K562 (cell line): ENCODE data around the gene FARP1. TPM values are rescaled to one million over a fixed set of nuclear protein-coding genes. Genes with fewer than 3 reads are reported as not detected.

Source experiments
- ATAC-seq: fragments of 200-7000 bp; cut with Tn5 transposase; 3 replicates; pipeline ENCODE4 v1.9.1; 2020; ENCODE audit warnings: moderate library complexity
- BruUV-seq: library from RNA; stranded (reverse); fragments of 400-500 nt; replicated peaks from 2 replicates; lab custom pipeline; 2021; lab: Mats Ljungman, UMichigan
- CTCF ChIA-PET: fragments of 300-600 bp; formaldehyde crosslinking; extraction: SDS; loops from one replicate; lab custom pipeline; 2021; ENCODE audit warnings: low intra/inter-chr PET ratio; lab: Yijun Ruan, JAX
- POLR2A ChIA-PET: fragments of 300-600, 350-650 bp; sonication (Branson Sonifier 250); formaldehyde crosslinking; extraction: SDS; loops from one replicate; lab custom pipeline; 2021; ENCODE audit warnings: antibody characterized with exemption, inconsistent platforms; lab: Yijun Ruan, JAX
- DNase-seq, 4 experiments: peaks; one replicate each; pipeline versions ENCODE4 v3.0.0 to v3.0.0-alpha.2; 2011 to 2018; ENCODE audit warnings: low spot score in 3 of 4, mixed read lengths in 3 of 4; ENCODE audit errors: extremely low read depth in 1 of 4
- FAIRE-seq: peaks from 2 replicates; lab custom pipeline; 2011; peaks lifted over from hg19 to GRCh38; lab: Jason Lieb, UNC
- H2AFZ ChIP-seq: 2 replicates; pipeline ENCODE4 v1.6.0; 2011; ENCODE audit warnings: low read depth, low read length, control low read depth, inconsistent platforms
- H3K27ac ChIP-seq: fragments of 200-600 bp; 3 replicates; pipeline ENCODE4 v1.8.0; 2011; ENCODE audit warnings: low read depth, mild to moderate bottlenecking, control low read depth, inconsistent platforms, low read length, moderate library complexity, mixed read lengths; ENCODE audit errors: extremely low read depth
- H3K27me3 ChIP-seq, 2 experiments: fragments of 300-600 bp in 1 of 2; 2 replicates in 1 of 2; 3 replicates in 1 of 2; pipeline versions ENCODE4 v1.6.0 to v1.8.0; 2011; ENCODE audit warnings: inconsistent platforms in 2 of 2, low read length in 2 of 2, mild to moderate bottlenecking in 1 of 2, mixed read lengths in 1 of 2, moderate library complexity in 1 of 2; ENCODE audit not compliant: control insufficient read depth in 2 of 2, insufficient read depth in 2 of 2
- H3K36me3 ChIP-seq: fragments of 300-600 bp; 3 replicates; pipeline ENCODE4 v1.8.0; 2011; ENCODE audit warnings: mild to moderate bottlenecking, low read length, inconsistent platforms; ENCODE audit not compliant: control insufficient read depth, insufficient read depth
- H3K4me1 ChIP-seq, 2 experiments: fragments of 200-600 bp in 1 of 2; replicated peaks in 1 of 2; 2 replicates in 1 of 2; 3 replicates in 1 of 2; pipeline versions ENCODE4 v1.5.1 to v1.8.0; 2011; ENCODE audit warnings: inconsistent platforms in 2 of 2, low read length in 2 of 2, mild to moderate bottlenecking in 1 of 2, mixed read lengths in 1 of 2, moderate library complexity in 1 of 2; ENCODE audit not compliant: control insufficient read depth in 2 of 2, insufficient read depth in 2 of 2
- H3K4me2 ChIP-seq: 2 replicates; pipeline ENCODE4 v1.6.1; 2011; ENCODE audit warnings: low read length, control low read depth, inconsistent platforms, mixed read lengths; ENCODE audit not compliant: insufficient read depth
- H3K4me3 ChIP-seq: fragments of 200-600 bp; sonication (generic), shearing (Covaris generic); 2 replicates; pipeline ENCODE4 v1.5.1; 2016; ENCODE audit warnings: control low read depth, inconsistent platforms
- H3K79me2 ChIP-seq: fragments of 200-600 bp; 3 replicates; pipeline ENCODE4 v1.8.0; 2011; ENCODE audit warnings: low read length, inconsistent platforms; ENCODE audit not compliant: control insufficient read depth, insufficient read depth
- H3K9ac ChIP-seq, 2 experiments: 2 replicates each; pipeline versions ENCODE4 v1.6.0 to v1.6.1; 2011; ENCODE audit warnings: low read depth in 2 of 2, low read length in 2 of 2, control low read depth in 1 of 2, inconsistent platforms in 1 of 2, mild to moderate bottlenecking in 1 of 2, mixed read lengths in 1 of 2; ENCODE audit not compliant: insufficient read depth in 1 of 2
- H3K9me1 ChIP-seq: one replicate; pipeline ENCODE4 v1.6.0; 2011; ENCODE audit warnings: inconsistent platforms, mild to moderate bottlenecking, low read length, moderate library complexity; ENCODE audit not compliant: control insufficient read depth, insufficient read depth
- H3K9me3 ChIP-seq: replicated peaks from 2 replicates; pipeline ENCODE4 v1.5.1; 2011; ENCODE audit warnings: low read depth, low read length, inconsistent platforms; ENCODE audit not compliant: control insufficient read depth, insufficient read depth
- H4K20me1 ChIP-seq: replicated peaks from 2 replicates; pipeline ENCODE4 v1.6.1; 2011; ENCODE audit warnings: low read length, inconsistent platforms, mixed read lengths; ENCODE audit not compliant: control insufficient read depth, insufficient read depth
- ETV1 ChIP-seq: fragments of 450-650 bp; conservative IDR thresholded peaks from 2 replicates; pipeline ENCODE4 v1.6.1; 2016; ENCODE audit warnings: missing genetic modification characterization, control low read depth, low read depth, missing compliant biosample characterization
- SNRNP70 ChIP-seq: fragments of 200-400 bp; formaldehyde crosslinking; optimal IDR thresholded peaks from 2 replicates; pipeline ENCODE3; 2017; ENCODE audit warnings: low read depth, low read length
- SRSF9 ChIP-seq: fragments of 200-400 bp; formaldehyde crosslinking; IDR thresholded peaks from 2 replicates; pipeline ENCODE4 v1.6.1; 2017; ENCODE audit warnings: low read depth, low read length, borderline replicate concordance
- WGBS: fragments of 100-300 bp; shearing (Covaris generic); methylation state at CpG from one replicate; pipeline ENCODE4 v1.1.6; 2016; ENCODE audit warnings: low coverage, mixed read lengths; ENCODE audit not compliant: insufficient coverage; ENCODE audit errors: missing lambda C conversion rate; 5-methylcytosine and 5-hydroxymethylcytosine counted together
- in situ Hi-C: fragments of 300-500 bp; cut with MboI; formaldehyde crosslinking; loops from 4 replicates; pipeline ENCODE4 v1.15.0; 2018; ENCODE audit warnings: inconsistent platforms, mixed read lengths
- intact Hi-C: fragments of 100-400 bp; cut with micrococcal nuclease; formaldehyde crosslinking; loops from 2 replicates; pipeline ENCODE4 v1.14.2; 2022
- polyA plus RNA-seq, 8 experiments: library from polyadenylated mRNA; depleted of rRNA in 4 of 8; stranded (reverse) in 5 of 8; unstranded in 3 of 8; fragments of >200 nt; fragmentation: Nextera tagmentation in 2 of 8; fragmentation: Illumina TruSeq in 1 of 8; extraction: Ambion mirVana in 2 of 8; extraction: Trizol in 1 of 8; gene quantifications; 2 replicates each; pipeline versions ENCODE4 v1.2.1 to v1.2.3, GENCODE V29; 2011 to 2014; ENCODE audit warnings: inconsistent platforms in 1 of 8, missing spikeins in 1 of 8
- total RNA-seq, 7 experiments: library from RNA; depleted of rRNA in 6 of 7; stranded (reverse); fragments of >200 nt in 6 of 7; fragmentation: Illumina TruSeq in 2 of 7; extraction: Trizol in 2 of 7; gene quantifications; 2 replicates each; pipeline versions ENCODE4 v1.2.1 to v1.2.3, GENCODE V29; 2011 to 2021; ENCODE audit warnings: low replicate concordance in 1 of 7
- TF ChIP-seq, protein P1 (sequence below): fragments of 450-650 bp; IDR thresholded peaks from 2 replicates; pipeline ENCODE4 v1.6.1; 2016; ENCODE audit warnings: antibody characterized with exemption
- TF ChIP-seq, protein P2 (sequence below), 2 experiments: fragments of 450-650 bp in 1 of 2; sonication (generic) in 1 of 2; formaldehyde crosslinking; conservative IDR thresholded peaks; 2 replicates each; pipeline versions ENCODE4 v1.4.0 to v1.8.1; 2020 to 2022; ENCODE audit warnings: mild to moderate bottlenecking in 1 of 2, missing genetic modification reagents in 1 of 2
- TF ChIP-seq, protein P3 (sequence below): fragments of 250-450 bp; sonication (Bioruptor Pico); IDR thresholded peaks from 2 replicates; pipeline ENCODE4 v1.5.0; 2020; ENCODE audit warnings: mild to moderate bottlenecking, borderline replicate concordance

The FARP1 gene
- total and polyA plus RNA-seq, 9 of the 15 experiments (the other 6 are each of a cell fraction or from before 2014, with no cell fraction given) = 0.03 to 0.29 (median 0.05) TPM; not detected in 3

DNA sequence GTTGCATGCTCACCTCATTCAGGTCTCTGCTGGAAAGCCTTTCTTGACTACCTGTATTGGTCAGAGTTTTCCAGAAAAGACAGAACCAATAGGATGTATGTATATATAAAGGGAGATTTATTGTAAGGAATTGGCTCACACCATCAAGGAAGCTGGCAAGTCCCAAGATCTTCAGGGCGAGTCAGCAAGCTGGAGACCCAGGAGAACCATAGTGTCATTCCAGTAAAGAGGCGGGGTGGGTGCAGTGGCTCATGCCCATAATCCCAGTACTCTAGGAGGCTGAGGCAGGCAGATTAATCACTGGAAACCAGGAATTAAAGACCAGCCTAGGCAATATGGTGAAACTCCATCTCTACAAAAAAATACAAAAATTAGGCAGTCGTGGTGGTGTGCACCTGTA lies 30.4 kb upstream of the FARP1 start:
- BruUV-seq = no TSS peak
- in situ Hi-C loops = no loop called here
- H2AFZ ChIP-seq = no peak overlapping the region
- H3K36me3 ChIP-seq = no peaks in the 10 kb centered on the region
- FAIRE-seq (no peak), ATAC-seq (no peak), DNase-seq (no peak)
- H3K9me1 ChIP-seq = no peaks in the 10 kb centered on the region
- ChIA-PET CTCF (no interaction called here), POLR2A (no interaction called here)
- no peaks in the 10 kb centered on the region for H4K20me1 ChIP-seq
- H3K27me3 ChIP-seq = peaks cover 0 to 4% of the 10 kb centered on the region in 2 experiments; a peak in 2 of 5 replicates
- H3K27ac ChIP-seq = no peak overlapping the region
- WGBS = 0% methylated on average over 2 of the region's 3 CpGs
- H3K4me3 ChIP-seq = no peak overlapping the region
- H3K4me1 ChIP-seq = no peaks in the 10 kb centered on the region
- no peak overlapping the region for H3K4me2 ChIP-seq
- H3K9me3 ChIP-seq = no peaks in the 10 kb centered on the region
- no peak overlapping the region for H3K9ac ChIP-seq
- intact Hi-C loops = no loop called here
- TF ChIP-seq, protein P1, sequence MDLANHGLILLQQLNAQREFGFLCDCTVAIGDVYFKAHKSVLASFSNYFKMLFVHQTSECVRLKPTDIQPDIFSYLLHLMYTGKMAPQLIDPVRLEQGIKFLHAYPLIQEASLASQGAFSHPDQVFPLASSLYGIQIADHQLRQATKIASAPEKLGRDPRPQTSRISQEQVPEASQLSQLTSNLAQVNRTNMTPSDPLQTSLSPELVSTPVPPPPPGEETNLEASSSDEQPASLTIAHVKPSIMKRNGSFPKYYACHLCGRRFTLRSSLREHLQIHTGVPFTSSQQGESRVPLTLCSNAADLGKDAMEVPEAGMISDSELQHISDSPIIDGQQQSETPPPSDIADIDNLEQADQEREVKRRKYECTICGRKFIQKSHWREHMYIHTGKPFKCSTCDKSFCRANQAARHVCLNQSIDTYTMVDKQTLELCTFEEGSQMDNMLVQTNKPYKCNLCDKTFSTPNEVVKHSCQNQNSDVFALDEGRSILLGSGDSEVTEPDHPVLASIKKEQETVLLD = no peak
- TF ChIP-seq, protein P2, sequence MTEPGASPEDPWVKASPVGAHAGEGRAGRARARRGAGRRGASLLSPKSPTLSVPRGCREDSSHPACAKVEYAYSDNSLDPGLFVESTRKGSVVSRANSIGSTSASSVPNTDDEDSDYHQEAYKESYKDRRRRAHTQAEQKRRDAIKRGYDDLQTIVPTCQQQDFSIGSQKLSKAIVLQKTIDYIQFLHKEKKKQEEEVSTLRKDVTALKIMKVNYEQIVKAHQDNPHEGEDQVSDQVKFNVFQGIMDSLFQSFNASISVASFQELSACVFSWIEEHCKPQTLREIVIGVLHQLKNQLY (CRISPR knock-in tag; conservative IDR thresholded peaks at IDR 0.05) = no peak
- TF ChIP-seq SRSF9 (no peak), SNRNP70 (no peak), ETV1 (tag) (no peak)
- TF ChIP-seq, protein P3, sequence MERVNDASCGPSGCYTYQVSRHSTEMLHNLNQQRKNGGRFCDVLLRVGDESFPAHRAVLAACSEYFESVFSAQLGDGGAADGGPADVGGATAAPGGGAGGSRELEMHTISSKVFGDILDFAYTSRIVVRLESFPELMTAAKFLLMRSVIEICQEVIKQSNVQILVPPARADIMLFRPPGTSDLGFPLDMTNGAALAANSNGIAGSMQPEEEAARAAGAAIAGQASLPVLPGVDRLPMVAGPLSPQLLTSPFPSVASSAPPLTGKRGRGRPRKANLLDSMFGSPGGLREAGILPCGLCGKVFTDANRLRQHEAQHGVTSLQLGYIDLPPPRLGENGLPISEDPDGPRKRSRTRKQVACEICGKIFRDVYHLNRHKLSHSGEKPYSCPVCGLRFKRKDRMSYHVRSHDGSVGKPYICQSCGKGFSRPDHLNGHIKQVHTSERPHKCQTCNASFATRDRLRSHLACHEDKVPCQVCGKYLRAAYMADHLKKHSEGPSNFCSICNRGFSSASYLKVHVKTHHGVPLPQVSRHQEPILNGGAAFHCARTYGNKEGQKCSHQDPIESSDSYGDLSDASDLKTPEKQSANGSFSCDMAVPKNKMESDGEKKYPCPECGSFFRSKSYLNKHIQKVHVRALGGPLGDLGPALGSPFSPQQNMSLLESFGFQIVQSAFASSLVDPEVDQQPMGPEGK (CRISPR knock-in tag) = no peak
- H3K79me2 ChIP-seq = no peaks in the 10 kb centered on the region
